ENCODE data around the gene ZDHHC8.

ZDHHC8 gene

DNA sequence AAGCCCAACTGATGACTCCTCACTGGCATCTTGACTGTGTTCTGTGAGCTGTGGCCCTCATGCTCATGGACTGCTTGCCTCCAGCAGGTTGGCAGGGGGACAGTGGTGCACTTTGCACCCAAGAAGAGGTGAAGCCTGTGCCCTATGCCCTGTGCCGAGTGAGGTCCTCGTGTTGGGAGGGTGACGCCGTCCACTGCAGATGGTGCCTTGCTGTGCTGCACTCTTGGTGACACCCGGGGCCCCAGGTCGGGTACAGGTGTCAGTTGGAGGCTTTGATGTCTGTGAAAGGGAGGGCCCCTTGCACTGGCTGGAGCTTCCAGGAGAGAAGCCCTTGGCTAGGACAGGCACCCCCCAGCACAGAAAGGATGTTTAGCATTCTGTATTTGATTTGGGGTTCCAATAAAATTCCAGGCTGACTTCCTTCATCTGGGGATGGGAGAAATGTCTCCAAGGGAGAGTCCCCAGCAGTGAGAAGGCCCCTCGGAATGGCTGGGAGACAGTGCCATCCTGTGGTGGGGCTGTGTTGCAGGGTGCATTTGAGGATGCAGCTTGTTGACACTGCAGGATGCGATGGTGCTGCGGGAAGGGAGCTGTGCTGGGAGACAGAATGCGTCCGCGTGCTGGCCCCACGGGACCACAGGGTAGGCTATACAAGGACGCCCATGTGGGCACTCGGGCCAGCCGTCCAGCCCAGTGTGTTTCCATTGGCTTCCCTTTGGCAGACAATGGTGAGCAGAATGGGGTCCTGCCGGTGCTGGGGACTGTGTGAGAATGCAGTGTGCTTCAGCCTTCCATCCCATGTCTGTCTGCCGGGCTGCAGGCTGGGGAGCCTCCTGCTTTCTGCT, 2.5 kb upstream of the ZDHHC8 start:
- no peak for DNase-seq (ENCODE audit: low read depth in 2 of 2)

DNA sequence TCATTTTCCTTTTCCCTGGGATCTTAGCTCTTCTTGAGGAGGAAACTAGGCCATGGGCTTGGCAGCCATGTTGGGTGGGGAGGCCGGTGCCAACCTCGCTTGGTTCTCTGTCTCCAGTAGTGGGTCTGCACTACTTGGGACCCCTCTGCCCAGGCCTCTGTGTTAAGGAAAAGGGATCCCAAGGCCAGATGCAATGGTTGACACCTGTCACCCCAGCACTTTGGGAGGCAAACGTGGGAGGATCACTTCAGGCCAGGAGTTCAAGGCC, 1.9 kb upstream of the ZDHHC8 start:
- DNase-seq (ENCODE audit: low read depth in 2 of 2), result no peak

DNA sequence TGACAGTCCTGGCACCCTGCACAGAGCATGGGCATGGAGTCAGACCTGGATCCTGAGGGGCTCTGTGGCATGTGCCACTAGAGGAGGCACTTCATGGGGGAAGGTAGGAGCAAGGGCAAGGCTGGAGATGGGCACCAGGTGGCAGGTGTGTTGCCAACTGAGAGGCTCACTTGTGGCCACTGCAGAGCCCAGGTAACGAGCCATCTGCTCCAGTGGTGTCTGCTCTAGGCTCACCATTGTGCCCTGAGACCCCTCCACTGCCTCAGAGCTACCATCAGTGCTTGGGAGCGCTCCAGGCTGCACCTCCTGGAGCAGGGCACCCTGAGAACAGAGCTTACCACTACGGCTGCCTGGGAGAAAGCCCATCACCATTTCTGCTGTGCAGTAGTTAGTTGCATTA, 1.3 kb upstream of the ZDHHC8 start:
- no peak for DNase-seq (ENCODE audit: low read depth in 2 of 2)

DNA sequence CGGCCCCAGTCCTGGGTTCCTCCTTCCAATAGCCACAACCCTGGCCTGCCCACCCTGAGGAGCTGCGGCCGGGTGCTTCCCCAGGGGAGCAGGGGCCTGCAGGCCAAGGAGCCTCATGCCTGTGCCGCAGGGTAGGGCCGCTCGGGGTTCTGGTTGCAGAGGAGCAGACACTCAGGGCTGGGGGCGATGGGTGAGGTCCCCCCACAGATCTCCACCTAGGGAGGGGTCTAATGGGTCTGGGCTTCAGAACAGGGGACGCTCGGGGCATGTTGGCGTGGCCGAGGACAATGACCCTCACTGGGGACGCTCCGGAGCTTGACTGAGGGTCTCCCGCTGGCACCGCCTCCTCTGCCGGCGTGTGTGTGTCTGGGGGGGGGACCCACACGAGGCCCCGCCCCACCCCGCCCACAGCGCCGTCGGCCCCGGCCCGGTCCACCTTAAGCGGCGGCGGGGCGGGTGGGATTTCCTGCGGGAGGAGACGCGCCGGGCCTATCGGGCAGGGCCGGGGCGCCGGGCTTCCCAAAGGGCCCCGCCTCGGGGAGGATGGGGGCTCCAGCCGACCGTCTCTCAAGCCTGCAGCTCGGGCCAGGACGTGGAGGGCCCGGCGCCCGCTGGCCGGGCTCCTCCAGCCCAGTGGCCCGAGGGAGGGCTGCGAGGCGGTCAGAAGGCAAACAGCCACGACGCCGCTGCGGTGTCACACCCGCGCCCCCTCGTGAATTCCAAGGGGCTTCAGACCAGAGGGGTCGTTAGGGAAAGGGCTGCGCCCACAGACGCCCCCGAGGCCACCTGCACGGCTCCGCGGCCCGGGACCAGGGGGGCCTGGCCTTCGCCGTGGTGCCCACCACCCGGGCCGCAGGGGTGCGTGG, 640 bp upstream of the ZDHHC8 start:
- DNase-seq (ENCODE audit: low read depth in 2 of 2), result peak; percentile 58 to 73

DNA sequence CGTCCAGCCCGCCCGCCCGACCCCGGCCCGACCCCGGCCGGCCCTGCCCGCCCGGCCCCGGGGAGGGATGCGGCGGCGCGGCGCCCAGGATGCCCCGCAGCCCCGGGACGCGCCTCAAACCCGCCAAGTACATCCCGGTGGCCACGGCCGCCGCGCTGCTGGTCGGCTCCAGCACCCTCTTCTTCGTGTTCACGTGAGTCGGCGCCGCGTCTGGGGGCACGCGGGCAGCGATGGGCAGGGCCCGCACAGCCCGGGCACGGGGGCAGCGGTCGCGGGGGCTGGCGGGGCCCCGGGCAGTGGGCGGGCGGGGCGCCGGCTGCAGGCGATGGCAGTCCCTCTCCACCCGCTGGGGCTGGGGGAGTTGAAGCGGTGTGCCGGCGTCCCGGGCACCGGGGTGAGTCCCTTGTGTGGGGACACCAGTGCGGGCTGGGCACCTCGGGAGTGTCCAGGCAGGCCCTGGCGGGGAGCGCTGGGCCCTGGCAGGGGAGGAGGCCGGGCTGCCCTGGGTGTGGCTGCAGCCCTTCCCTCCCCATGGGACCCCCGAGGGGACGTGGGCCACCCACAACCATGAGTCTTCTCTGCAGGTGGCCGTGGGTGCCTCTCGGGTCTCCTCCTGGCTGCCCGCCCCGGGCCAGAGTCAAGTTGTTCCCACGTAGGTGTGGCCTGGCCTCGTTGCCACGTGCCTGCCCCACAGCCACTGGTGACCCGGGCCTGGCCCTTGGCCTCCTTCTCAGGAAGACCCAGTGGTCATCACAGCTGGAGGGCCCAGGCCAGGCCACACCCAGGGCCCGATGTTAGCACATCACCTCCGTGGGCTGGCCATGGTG, 468 bp downstream of the ZDHHC8 start:
- no peak for DNase-seq (ENCODE audit: low read depth in 2 of 2)

DNA sequence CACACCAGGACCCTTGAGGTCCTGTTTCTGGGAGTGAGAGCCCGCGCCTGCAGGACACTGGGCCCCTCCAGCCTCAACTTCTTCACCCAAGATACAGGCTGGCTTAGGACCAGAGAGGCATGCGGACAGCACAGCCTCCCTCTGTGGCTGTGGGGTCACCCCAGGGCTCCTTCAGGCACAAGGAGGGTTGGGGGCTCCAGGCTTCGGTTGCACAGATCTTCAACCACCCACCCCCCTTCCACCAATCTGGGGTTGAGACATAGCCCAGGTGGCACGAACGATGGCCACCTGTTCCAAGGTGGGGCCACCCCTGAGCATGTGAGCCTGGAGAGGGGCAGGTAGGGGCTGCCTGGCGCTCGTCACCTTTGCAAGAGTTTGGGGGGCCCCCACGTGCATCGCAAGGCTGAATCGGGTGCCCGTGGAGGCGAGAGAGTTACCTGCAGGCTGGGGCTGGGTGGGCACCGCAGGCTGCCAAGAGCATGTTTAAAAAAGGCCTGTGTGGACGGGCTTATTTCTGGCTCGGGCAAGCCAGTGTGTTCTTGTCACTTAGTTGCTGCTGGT, 1.2 kb downstream of the ZDHHC8 start:
- no peak for DNase-seq (ENCODE audit: low read depth in 2 of 2)

DNA sequence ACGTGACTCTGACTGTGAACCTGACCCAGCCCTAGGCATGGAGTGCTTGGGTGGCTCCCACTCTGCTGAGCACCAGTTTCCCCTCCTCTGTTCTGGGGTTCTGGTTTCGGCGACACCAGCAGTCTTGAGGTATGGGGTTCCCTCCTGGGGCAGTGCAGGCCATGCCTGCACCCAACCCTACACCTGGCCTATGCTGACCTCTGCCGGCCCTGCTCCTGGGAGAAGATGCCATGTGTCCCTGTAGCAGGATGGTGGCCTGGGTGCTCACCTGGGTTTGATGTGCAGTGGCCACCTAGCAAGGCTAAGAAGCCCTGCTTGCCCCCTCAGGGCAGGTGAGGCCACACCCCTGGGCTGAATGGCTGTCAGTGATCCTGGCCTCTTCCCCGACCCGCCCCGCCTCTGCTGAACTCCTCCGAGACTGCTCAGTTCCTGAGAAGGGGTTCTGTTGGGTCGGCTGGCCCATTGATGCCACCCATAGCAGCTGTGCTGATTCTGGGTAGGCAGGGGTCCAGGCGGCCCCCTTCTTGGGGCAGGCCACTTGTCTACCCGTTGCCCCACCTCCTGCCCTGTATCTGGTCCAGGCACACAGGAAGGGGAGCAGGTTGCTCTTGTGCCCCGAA, 2.4 kb downstream of the ZDHHC8 start:
- no peak for DNase-seq (ENCODE audit: low read depth in 2 of 2)

DNA sequence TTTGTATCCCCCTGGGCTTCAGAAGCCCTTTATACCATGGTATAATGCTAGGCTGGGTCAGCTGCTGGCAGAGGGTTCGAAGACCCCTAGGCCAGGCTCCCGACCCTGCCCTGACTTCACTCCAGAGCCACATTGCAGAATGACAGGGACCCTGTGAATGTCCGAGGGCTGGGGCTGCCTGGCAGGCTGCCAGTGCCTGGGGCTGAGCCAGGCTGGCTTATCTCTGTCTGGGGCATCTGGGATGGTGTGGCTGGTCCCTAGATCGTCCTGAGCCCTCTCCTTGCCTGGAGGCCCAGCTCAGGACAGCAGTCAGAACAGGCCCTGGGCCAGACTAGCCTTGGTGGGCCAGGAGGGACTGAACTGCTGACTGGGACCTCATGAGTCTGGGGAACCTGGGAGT, 3.7 kb downstream of the ZDHHC8 start:
- DNase-seq (ENCODE audit: low read depth in 2 of 2), result no peak

DNA sequence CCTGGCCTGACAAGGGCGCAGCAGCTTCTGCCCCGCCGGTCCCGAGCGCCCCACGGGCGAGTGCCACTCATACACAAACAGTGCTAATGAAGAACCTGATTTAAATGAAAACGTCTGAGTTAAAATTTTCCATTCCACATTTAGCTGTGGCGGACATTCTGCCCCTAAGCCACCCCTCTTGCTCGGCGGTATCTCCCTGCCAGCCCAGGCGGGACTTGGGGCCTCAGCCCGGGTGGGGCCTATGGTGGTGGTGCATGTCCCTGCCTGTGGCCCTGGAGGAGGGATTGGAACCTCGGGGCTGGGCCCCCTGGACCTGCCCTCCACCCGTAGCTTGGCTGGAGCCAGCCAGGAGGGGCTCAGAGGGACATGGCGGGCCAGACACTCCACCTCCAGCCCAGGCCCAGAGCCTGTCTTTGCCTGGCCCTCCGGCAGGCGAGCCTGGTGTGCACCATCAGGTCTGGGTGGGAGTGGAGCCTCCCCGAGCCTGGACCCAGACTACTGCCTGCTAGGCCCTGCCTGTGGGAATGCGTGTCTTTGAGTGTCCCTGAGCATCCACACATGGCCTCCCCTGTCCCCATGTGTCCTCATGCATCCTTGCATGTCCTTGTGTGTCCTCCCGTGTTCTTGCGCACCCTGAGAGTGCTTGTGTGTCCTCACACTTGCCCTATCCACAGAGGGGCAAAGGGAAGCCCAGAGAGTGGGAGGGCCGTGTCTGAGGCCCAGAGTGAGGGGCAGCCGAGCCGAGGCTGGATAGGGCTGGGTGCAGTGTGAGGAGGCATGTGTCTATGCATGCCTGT, 4.4 kb downstream of the ZDHHC8 start:
- no peak for DNase-seq (ENCODE audit: low read depth in 2 of 2)

DNA sequence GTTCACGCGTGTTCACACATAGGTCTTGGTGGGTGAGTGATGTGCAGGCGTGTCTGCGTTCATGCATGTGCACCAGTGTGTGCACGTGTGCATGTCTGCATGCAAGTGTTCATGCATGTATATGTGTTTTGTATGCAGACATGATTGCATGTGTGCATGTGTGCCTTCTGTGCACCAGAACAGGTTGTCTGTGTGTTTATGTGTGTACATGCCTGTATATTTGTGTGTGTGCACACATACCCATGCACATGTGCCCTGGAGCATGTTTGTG, 4.9 kb downstream of the ZDHHC8 start:
- DNase-seq (ENCODE audit: low read depth in 2 of 2), result no peak

DNA sequence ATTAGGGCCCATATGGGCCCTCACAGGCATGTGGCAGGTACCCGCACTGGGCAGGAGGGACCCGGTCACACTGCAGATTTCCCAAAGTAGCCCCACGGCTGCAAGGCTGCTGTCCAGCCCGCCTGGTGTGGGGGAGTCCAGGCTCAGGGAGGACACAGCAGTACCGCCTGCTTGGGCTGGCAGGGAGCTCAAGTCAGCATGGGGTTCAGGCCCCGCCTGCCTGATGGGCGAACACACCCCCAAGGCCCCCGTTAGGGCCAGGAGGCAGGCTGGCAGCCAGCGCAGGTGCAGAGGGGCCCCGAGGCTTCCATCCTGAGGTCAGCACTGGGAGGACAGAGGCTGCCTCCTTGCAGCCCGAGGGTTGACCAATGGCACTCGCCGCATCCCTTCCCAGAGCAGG, 5.5 kb downstream of the ZDHHC8 start:
- DNase-seq (ENCODE audit: low read depth in 2 of 2), result no peak

DNA sequence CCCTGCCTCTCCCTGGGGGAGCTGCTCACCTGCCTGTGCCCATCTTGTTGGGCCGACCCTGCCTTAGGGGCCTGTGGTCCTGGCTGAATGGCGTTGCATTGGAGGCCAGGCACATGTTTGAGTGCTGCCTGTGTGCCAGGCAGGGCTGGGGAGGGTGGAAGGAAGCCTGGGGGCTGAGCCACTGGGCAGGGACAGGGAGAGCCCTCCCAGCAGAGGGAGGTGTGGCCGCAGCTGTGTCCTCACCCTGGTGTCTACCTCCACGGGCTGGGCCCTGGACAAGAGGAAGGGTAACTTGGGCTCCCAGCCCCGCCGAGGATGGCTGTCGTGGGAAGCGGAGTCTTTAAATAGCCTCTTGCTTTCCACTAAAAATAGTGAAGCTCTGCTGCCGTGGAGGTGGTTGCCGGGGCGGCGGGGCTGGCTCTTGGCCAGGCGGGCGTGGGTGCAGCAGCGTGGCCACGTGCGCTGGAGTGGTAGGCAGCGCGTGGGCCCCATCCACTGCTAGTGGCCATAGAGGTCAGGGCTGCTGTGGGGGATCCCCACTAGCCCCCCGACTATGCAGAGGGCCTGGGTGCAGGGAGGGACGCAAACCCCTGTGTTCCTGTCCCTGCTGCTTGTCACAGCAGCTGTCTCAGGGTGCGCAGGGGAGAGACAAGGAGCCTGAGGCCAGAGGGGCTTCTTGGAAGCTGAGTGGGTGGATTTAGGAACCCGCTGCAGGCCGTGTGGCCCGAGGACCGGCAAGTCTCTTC, 6.2 kb downstream of the ZDHHC8 start:
- no peak for DNase-seq (ENCODE audit: low read depth in 2 of 2)

DNA sequence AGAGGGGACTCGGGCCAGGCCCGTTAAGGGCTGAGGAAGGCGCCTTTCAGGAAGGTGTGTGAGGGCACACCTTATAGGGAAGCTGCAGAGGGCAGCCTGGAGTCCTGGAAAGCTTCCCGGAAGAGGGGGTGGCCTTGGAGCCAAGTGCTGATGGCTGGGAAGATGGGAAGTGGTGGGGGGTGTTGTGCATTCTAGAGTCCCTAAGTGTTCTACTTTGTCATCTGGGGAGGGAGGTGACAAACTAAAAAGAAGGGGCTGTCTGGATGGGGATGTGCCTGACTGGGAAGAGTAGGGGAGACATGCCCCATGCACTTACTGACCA, 6.8 kb downstream of the ZDHHC8 start:
- no peak for DNase-seq (ENCODE audit: low read depth in 2 of 2)

DNA sequence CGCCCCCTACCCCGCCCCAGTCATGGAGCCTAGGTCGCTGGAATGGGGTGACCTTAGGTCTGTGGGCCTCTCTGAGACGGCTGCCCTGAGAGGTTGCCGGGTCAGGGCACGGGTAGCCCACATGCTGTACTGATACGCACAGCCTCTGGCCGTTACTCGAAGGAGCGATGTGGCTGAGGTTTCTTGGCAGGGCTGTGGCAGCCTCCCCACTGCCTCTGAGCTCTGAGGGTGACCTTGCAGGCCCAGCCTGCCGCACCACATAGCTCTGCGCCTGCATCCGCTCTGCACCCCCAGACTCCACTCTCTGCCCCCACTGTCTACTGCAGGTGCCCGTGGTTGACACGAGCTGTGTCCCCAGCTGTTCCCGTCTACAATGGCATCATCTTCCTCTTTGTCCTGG, 7.3 kb downstream of the ZDHHC8 start:
- no peak for DNase-seq (ENCODE audit: low read depth in 2 of 2)

DNA sequence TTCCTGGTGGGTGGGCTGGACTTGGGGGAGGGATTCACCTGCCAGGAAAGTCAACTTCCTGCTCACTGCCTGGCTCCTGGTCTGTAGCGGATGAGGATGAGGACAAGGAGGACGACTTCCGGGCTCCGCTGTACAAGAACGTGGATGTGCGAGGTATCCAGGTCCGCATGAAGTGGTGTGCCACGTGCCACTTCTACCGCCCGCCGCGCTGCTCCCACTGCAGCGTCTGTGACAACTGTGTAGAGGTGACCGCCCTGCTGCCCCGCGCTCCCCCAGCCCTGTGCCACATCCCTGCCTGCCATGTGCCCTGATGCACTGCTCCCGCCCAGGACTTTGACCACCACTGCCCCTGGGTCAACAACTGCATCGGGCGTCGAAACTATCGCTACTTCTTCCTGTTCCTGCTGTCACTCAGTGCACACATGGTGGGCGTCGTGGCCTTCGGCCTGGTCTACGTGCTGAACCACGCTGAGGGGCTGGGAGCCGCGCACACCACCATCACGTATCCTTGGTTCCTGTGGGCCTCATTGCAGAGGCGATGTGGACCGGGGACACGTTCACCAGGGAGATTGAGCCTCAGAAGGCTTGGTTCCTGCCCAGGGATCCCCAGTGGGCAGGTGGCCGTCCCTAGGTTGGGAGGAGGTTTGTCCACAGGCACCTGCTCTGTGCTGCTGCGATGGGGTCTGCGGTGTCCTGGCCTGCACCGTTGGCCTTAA, 7.9 kb downstream of the ZDHHC8 start:
- DNase-seq (ENCODE audit: low read depth in 2 of 2), result no peak

DNA sequence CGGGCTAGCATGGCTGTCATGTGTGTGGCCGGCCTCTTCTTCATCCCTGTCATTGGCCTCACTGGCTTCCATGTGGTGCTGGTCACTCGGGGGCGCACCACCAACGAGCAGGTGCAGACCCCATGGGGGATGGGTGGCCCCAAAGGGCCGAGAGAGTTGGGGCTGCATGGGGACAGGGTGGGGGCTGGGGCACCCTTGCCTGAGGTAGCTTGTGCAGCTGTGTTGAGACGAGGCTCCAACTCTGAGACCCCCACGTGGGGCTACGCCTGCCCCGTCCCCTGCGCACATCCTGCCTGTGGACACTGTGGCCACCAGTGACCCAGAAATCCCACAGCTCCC, 8.5 kb downstream of the ZDHHC8 start:
- DNase-seq (ENCODE audit: low read depth in 2 of 2), result no peak

DNA sequence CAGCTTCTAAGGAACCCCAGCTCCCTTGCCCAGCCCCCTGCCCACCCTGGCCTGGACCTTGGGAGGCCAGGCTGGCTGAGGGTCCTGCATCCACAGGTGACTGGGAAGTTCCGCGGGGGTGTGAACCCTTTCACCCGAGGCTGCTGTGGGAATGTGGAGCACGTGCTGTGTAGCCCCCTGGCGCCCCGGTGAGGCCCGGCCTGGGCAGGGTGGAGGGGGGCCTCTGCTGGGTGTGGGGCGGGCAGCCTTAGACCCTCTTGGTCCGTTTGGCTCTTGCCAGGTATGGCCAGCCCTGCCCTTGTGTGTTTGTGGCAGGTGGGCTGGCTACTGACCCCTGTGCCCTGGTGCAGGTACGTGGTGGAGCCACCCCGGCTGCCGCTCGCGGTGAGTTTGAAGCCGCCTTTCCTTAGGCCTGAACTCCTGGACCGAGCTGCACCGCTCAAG, 8.9 kb downstream of the ZDHHC8 start:
- no peak for DNase-seq (ENCODE audit: low read depth in 2 of 2)

DNA sequence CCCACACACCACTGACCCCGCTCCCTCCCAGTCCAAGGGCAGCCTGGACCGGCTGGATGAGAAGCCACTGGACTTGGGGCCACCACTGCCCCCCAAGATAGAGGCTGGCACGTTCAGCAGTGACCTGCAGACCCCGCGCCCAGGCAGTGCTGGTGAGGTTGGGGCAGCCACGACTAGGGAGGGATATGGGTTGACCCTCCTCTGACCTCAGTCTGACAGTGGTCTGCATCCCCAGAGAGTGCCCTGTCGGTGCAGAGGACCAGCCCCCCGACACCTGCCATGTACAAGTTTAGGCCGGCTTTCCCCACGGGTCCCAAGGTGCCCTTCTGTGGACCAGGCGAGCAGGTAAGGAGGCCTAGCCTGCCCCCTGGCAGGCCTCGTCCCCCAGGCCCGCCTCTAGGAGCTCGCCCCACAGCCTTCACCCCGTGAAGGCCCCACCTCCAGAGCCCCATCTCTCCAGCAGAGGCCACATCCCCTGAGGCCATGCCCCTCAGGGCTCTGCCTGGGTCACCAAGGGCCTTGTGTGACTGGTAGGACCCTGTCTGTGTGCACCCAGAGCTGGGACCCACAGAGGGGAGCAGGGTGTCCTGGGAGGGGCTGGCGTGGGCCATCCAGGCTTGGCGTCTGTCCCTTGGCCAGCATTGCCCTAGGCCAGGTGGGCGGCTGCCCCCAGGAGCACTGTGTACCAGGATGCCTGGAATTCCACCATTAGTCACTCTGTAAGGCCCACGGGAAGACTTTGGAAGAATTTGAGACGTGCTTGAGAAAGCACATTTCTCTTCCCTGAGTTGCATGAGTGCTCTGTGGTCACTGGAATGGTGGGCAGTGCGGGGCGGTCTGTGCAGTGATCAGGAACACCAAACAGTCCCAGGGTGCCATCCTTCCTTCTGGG, 9.8 kb downstream of the ZDHHC8 start:
- DNase-seq (ENCODE audit: low read depth in 2 of 2), result no peak
